Activated T-helper 2 cell treated with anti-CD3 and anti-CD28 coated beads, Interferon-gamma antibody, Interleukin-2, Interleukin-4, amounts not matched to agents 10 μg/mL and 5 μg/mL and 100 μg/mL, durations not matched to agents 14 hours and 24 hours and 36 hours (primary cell): ENCODE measurements around the gene TBX18. TPM values are rescaled to one million over a fixed set of nuclear protein-coding genes. Genes with fewer than 3 reads are reported as not detected.

ENCODE experiments used
- DNase-seq: peaks from one replicate; pipeline ENCODE4 v3.0.0; 2021; ENCODE audit warnings: low spot score
- H3K27ac Mint-ChIP-seq: one replicate; pipeline ENCODE4 v1.8.0; 2021; ENCODE audit warnings: mixed read lengths
- H3K27me3 Mint-ChIP-seq: one replicate; pipeline ENCODE4 v1.8.0; 2021; ENCODE audit warnings: low read depth, mixed read lengths
- H3K36me3 Mint-ChIP-seq: one replicate; pipeline ENCODE4 v1.8.0; 2021; ENCODE audit warnings: low read depth, mixed read lengths
- H3K4me1 Mint-ChIP-seq: one replicate; pipeline ENCODE4 v1.8.0; 2021; ENCODE audit warnings: low read depth, mixed read lengths
- H3K4me3 Mint-ChIP-seq: one replicate; pipeline ENCODE4 v1.8.0; 2021; ENCODE audit warnings: low read depth, mild to moderate bottlenecking, moderate library complexity, mixed read lengths
- H3K9me3 Mint-ChIP-seq: one replicate; pipeline ENCODE4 v1.8.0; 2021; ENCODE audit warnings: mixed read lengths
- intact Hi-C: fragments of 100-400 bp; cut with micrococcal nuclease; formaldehyde crosslinking; loops from one replicate; pipeline ENCODE4 v1.15.1; 2023
- total RNA-seq: library from RNA; stranded (reverse); gene quantifications from 2 replicates; pipeline ENCODE4 v1.2.3, GENCODE V29; 2022

TBX18 gene
- total RNA-seq, 1 donor from 2014 or later, result not detected

DNA sequence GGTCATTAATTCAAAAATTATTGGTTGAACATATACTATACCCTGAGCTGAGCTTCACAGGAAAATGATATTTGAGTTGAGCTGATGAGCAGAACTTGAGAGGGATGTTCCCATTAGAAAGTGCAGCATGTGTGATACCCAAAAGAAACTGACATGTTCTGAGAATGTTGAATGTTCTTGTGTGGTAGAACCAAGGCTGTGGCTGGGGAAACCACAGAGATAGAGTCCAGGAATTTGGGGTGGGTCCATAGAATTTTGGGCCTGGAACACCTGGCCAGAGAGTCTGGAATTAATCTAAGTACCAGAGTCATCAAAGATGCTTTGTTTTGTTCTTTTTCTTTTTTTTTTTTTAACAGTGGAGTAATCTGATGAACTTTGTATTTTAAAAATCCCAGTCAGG, 88.7 kb downstream of the TBX18 start:
- Mint-ChIP-seq H3K4me3 (no peak overlapping the region), H3K4me1 (no peaks in the 10 kb centered on the region), H3K27me3 (no peaks in the 10 kb centered on the region), H3K27ac (no peak overlapping the region), H3K9me3 (no peaks in the 10 kb centered on the region), H3K36me3 (no peaks in the 10 kb centered on the region)
- intact Hi-C loops, result no loop called here
- DNase-seq, result no peak

DNA sequence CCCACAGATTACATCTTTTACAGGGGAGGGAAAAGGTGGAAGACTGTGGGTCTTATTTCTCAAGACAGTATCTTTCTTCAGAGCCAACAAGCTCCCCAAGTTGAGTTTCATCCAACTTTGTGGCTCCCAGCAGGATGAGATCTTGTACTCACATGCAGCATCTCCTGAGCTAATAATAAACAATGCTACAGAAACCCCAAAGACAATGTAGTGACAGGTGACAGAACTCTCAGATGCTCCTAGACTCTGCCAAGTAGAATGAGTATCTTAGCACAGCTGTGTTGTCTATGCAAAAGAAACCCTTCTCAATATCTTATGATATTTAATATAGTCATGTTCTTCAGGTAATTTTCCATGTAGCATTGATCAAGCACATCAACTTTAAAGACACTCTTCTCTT, 90.0 kb downstream of the TBX18 start:
- Mint-ChIP-seq H3K27me3 (no peaks in the 10 kb centered on the region), H3K4me3 (no peak overlapping the region), H3K36me3 (no peaks in the 10 kb centered on the region), H3K9me3 (no peaks in the 10 kb centered on the region), H3K27ac (no peak overlapping the region), H3K4me1 (no peaks in the 10 kb centered on the region)
- intact Hi-C loops, result no loop called here
- no peak for DNase-seq

DNA sequence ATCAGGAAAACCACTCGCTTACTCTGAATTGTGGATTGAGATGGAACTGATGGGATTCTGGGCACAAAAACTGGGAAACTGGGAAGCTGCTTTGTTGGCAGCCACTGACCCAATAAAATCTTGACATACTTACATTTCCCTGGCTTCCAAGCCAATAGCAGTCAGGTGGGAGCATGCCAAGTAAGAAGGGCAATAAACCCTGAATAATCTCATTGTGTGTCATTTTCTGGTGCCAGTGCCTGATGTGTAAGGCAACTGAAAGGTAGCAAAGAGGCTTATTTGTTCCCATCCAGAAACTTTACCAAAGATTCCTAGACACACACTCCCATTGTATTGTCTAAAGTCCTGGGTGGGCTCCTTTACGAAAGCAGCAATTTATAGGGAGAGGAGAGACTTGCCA, 93.2 kb downstream of the TBX18 start:
- intact Hi-C loops, result no loop called here
- H3K4me3 Mint-ChIP-seq, result no peak overlapping the region

DNA sequence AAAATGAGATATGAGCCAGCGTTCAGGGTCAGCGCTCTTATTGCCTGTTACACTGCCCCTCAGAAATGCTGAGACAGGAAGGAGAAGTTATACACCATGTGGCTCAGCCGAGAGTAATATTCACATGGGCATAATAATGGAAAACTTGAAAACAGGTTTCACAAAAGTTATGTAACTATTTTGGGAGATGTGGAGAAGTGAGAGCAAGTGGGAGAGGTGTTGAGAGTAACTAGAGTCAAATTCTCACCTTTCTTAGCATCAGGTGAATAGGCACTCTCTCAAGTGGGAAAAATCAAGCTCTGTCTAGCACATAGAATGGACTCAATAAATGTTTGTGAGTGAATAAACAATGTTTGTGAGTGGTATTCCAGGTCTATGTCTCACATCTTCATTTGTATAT, 94.5 kb downstream of the TBX18 start:
- no peak overlapping the region for H3K4me3 Mint-ChIP-seq
- H3K4me1 Mint-ChIP-seq, result no peaks in the 10 kb centered on the region
- H3K36me3 Mint-ChIP-seq, result no peaks in the 10 kb centered on the region
- no peak overlapping the region for H3K27ac Mint-ChIP-seq
- intact Hi-C loops, result no loop called here
- no peaks in the 10 kb centered on the region for H3K27me3 Mint-ChIP-seq
- H3K9me3 Mint-ChIP-seq, result no peaks in the 10 kb centered on the region
- no peak for DNase-seq

More for the DNA sequence above, 93.2 kb downstream of the TBX18 start:
- H3K27me3 Mint-ChIP-seq, result no peaks in the 10 kb centered on the region
- H3K27ac Mint-ChIP-seq, result no peak overlapping the region
- H3K36me3 Mint-ChIP-seq, result no peaks in the 10 kb centered on the region
- DNase-seq, result no peak
- no peaks in the 10 kb centered on the region for H3K4me1 Mint-ChIP-seq
- H3K9me3 Mint-ChIP-seq, result no peaks in the 10 kb centered on the region

DNA sequence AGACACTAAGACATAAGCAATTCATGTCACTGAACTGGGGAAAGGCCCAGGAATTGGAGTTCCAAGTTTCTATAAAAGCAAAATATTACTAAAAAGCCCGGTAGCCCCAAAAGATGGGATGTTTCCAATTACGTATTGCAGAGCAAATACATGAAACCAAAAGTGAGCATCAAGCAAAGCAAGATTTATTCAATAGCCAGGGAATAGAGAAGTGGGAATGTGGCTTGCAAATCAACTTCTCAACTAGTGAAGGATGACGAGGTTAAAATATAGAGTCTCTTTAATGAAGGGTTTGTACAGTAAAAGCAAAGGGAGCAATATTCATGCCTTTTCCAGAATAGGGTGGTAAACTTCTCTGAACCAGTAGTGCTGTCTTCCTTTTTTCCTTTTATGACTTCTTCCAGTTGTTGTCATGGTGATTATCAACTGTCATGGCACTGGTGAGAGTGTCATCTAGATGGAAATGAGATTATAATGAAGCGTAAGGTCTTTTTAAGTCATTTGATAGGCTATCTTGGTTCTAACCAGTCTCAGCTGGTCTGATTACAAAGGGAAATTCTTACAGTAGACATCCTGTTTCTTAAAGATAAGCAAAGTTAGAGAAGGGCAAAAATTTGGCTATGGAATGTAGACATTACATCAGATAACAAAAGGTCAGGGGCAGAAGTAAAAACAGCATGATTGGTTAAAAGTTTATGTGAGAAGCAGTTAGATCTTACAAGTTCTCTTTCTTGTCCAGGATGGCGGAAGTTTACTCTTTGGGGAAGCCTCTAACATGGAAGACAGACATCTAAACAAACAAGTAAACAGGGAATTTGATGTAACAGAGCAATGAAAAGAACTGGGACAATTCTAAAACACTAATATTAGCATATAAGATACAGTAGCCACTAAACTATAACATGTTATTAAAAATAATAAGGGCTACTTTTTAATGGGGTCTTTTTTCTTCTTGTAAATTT, 96.9 kb downstream of the TBX18 start:
- Mint-ChIP-seq H3K4me1 (no peaks in the 10 kb centered on the region), H3K27me3 (no peaks in the 10 kb centered on the region), H3K36me3 (no peaks in the 10 kb centered on the region), H3K9me3 (no peaks in the 10 kb centered on the region), H3K27ac (no peak overlapping the region), H3K4me3 (no peak overlapping the region)
- intact Hi-C loops, result no loop called here
- DNase-seq, result no peak

DNA sequence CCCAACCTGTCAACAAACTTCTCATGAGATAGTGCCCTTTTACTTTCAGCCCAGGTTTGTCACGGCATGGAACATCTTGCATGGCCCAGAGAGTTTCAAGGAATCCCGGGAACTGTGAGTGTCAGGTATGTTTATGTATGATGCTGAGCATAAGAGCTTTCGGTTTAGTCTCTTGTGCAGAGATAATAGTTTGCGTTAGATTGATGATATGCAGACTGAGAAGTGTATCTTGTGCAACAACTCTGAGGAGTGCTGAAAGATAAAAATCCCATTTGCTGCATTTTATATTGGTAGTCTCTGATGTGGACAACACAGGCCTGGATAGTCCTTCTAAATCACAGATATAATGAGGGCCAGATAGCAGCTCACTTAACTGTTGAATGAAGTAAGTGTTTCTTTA, 99.0 kb downstream of the TBX18 start:
- Mint-ChIP-seq H3K27ac (no peak overlapping the region), H3K27me3 (no peaks in the 10 kb centered on the region), H3K4me1 (no peaks in the 10 kb centered on the region), H3K4me3 (no peak overlapping the region), H3K36me3 (no peaks in the 10 kb centered on the region), H3K9me3 (no peaks in the 10 kb centered on the region)
- DNase-seq, result no peak
- intact Hi-C loops, result no loop called here

DNA sequence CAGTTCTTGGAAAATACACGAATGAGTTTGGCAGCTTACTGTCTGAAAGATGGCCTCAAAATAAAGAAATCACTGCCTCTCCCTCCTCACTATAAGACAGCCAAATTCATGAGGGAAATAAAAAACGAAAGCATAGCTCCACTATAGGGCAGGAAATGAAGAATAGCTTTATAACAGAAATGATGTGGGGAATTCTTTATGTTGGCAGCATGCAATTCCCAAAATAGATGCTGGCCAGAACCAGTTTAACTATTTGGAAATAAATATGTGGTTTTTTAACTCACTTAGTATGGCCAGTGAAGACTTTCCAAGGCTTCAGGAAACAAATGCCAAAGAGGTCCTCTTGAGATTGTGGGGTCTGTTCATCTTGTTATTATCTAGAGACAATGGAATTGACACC, 100.5 kb downstream of the TBX18 start:
- Mint-ChIP-seq H3K4me3 (no peak overlapping the region), H3K9me3 (no peaks in the 10 kb centered on the region), H3K4me1 (no peaks in the 10 kb centered on the region), H3K27ac (no peak overlapping the region), H3K27me3 (no peaks in the 10 kb centered on the region), H3K36me3 (no peaks in the 10 kb centered on the region)
- no peak for DNase-seq
- intact Hi-C loops, result no loop called here

DNA sequence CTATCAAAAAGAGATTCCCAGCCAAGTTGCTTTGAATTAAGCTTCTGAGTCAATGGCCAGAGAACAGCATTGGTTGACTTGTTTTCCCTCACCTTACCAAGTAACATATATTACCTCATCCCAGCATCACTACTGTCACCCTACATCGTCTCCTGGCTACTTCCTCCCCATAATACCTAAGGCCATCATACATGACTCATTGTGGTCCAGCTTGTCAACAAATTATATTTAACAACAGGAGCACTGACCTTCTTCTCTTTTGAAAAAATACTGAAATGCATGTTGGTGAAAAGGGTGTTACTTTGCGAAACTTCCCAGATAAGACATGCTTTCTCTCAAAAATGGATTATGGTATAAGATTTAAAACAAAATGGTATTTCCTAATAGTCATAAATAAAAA, 106.9 kb downstream of the TBX18 start:
- no peaks in the 10 kb centered on the region for H3K27me3 Mint-ChIP-seq
- no peaks in the 10 kb centered on the region for H3K9me3 Mint-ChIP-seq
- no peaks in the 10 kb centered on the region for H3K4me1 Mint-ChIP-seq
- H3K36me3 Mint-ChIP-seq, result no peaks in the 10 kb centered on the region
- intact Hi-C loops, result no loop called here
- no peak for DNase-seq
- no peak overlapping the region for H3K27ac Mint-ChIP-seq
- H3K4me3 Mint-ChIP-seq, result no peak overlapping the region

DNA sequence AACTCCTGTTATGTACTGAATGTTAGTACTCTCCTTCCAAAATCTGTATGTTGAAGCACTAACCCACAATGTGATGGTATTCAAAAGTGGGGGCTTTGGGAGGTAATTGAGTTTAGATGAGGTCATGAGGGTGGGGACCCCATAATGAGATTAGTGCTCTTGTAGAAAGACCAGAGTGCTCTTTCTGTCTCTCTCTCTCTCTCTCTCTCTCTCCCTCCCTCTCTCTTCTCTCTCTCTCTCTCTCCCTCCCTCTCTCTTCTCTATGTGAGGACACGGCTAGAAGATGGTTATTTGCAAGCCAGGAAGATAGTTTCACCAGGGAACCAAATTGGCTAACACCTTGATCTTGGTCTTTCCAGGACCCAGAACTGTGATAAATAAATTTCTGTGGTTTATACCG, 107.4 kb downstream of the TBX18 start:
- H3K36me3 Mint-ChIP-seq, result no peaks in the 10 kb centered on the region
- H3K27ac Mint-ChIP-seq, result no peak overlapping the region
- intact Hi-C loops, result no loop called here
- no peaks in the 10 kb centered on the region for H3K9me3 Mint-ChIP-seq
- no peak overlapping the region for H3K4me3 Mint-ChIP-seq
- no peaks in the 10 kb centered on the region for H3K27me3 Mint-ChIP-seq
- DNase-seq, result no peak
- no peaks in the 10 kb centered on the region for H3K4me1 Mint-ChIP-seq

DNA sequence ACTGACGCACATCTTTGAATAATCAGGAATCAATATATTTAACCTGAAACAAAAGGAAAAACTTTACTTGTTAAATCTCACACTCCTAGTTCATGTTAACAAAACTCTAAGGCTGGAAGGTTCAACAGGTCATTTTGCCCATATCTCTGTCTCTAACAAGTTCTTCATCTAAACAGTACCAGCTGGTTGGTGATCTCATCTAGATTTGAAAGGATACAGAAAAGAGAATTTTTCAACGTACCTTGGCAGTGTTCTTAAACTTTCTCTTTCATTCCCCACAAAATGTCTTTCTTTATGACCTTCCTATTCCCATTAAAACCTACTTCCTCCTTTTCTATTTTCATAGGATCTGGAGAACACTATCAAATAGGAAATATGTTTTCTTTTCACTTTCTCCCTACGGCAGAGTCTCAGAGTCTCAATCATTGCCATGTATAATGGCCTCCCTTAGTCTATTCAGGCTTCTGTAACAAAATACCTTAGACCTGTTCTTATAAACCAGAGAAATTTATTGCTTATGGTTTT, 111.3 kb downstream of the TBX18 start:
- Mint-ChIP-seq H3K27me3 (no peaks in the 10 kb centered on the region), H3K27ac (no peak overlapping the region), H3K9me3 (no peaks in the 10 kb centered on the region), H3K4me3 (no peak overlapping the region), H3K36me3 (no peaks in the 10 kb centered on the region), H3K4me1 (no peaks in the 10 kb centered on the region)
- intact Hi-C loops, result no loop called here
- DNase-seq, result no peak

DNA sequence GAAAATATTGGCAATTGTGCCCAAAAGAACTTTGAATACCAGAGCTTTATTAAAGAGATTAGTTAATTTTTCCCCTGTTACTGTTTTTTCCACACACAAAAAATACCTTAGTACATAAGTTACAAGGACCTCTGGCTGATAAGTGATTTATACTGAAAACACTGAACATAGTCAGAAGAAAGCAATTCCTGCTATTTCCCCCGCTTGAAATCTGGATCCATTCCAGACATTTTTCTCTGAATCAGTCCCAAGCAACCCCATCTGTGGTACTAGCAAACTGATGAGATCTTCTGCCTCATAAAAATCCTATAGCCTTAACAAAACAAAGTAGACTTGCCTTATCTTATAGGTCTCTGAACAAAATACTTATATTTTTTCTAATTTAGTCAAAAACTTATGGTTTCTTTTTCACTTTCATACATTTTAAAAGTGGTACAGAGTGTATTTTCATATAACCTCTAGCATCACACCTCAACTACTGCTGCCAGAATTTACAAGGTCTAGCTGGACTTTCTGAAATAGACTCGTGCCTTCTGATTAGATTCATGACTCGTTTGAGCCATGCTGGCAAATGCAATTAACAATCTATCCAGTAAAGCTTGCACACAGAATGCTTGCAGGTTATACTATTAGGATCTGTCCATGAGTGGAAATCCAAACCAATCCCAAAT, 111.9 kb downstream of the TBX18 start:
- no peak overlapping the region for H3K27ac Mint-ChIP-seq

DNA sequence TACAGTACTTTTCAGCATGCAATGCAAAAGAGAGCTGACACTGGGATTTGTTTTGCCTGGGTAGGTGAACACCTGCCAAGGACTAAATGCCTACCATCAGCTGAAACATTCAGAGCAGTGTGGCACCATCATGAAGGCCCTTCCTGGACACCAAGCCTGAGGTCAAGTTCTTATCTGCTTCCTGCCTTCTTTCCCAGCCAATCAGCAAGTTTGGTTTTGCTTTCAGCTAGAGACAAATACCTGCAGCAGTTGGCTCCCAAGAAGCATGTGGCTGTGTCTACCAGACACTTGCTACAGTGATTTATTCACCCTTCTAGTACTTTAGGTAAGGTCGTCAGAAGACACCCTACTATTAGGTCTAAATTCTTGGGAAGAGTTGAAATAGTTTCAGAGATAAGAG, 112.8 kb downstream of the TBX18 start:
- H3K27ac Mint-ChIP-seq, result no peak overlapping the region
- H3K4me3 Mint-ChIP-seq, result no peak overlapping the region
- no peaks in the 10 kb centered on the region for H3K36me3 Mint-ChIP-seq
- H3K4me1 Mint-ChIP-seq, result no peaks in the 10 kb centered on the region
- DNase-seq, result no peak
- H3K9me3 Mint-ChIP-seq, result no peaks in the 10 kb centered on the region
- H3K27me3 Mint-ChIP-seq, result no peaks in the 10 kb centered on the region
- intact Hi-C loops, result no loop called here

More for the DNA sequence above, 111.9 kb downstream of the TBX18 start:
- no peak overlapping the region for H3K4me3 Mint-ChIP-seq
- H3K9me3 Mint-ChIP-seq, result no peaks in the 10 kb centered on the region
- intact Hi-C loops, result no loop called here
- DNase-seq, result no peak
- no peaks in the 10 kb centered on the region for H3K4me1 Mint-ChIP-seq
- no peaks in the 10 kb centered on the region for H3K36me3 Mint-ChIP-seq
- H3K27me3 Mint-ChIP-seq, result no peaks in the 10 kb centered on the region

DNA sequence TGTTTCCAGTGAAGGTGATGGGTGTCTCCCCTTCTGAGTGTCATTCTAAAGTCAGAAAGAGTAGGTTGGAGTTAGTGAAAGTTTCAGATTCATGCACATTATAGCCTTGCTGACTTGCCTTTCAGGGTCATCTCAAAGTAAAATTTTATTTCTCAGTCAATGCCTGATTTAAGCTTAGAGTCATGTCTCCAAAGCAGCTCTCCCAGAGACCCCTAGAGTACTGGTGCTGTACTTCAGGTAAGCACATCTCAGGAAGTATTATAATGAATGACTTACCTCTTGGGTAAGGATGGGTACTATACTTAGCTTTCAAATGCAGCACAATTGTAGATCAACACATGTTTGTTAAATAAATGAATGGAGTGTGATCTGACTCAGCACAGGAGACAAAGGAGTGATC, 116.0 kb downstream of the TBX18 start:
- Mint-ChIP-seq H3K36me3 (no peaks in the 10 kb centered on the region), H3K4me1 (no peaks in the 10 kb centered on the region), H3K4me3 (no peak overlapping the region), H3K27me3 (no peaks in the 10 kb centered on the region), H3K9me3 (no peaks in the 10 kb centered on the region), H3K27ac (no peak overlapping the region)
- DNase-seq, result no peak
- intact Hi-C loops, result no loop called here
